ENCODE measurements around the gene CDH10.

GRCh38 chr5:24646915-24647314 is 2.1 kb upstream of the CDH10 start:
- TF ChIP-seq POLR2AphosphoS5 (IDR thresholded peaks at IDR 0.05) = no peak
- TF ChIP-seq CTCF (IDR thresholded peaks at IDR 0.05) = no peak
- no peak for TF ChIP-seq POLR2A (IDR thresholded peaks at IDR 0.05)
- TF ChIP-seq EP300 (IDR thresholded peaks at IDR 0.05) = no peak

Data from stomach (tissue), 4 donors.